ENCODE measurements around the gene P2RX2.

GRCh38 chr12:132587781-132588180 lies 30.8 kb upstream of the P2RX2 start:
- TF ChIP-seq POLR2AphosphoS5 (IDR thresholded peaks at IDR 0.05; ENCODE audit: borderline replicate concordance, low read depth, low read length) (no peak), EZH2 (IDR thresholded peaks at IDR 0.05) (no peak), FOXP2 (optimal IDR thresholded peaks at IDR 0.05; ENCODE audit: control extremely low read depth, extremely low read length, insufficient read depth) (no peak)

Measured in SK-N-MC (cell line).